ENCODE measurements around the gene PSMC3.
A peak's percentile ranks its signal among the peaks of the same experiment; 100 is the strongest.

Gene PSMC3

DNA sequence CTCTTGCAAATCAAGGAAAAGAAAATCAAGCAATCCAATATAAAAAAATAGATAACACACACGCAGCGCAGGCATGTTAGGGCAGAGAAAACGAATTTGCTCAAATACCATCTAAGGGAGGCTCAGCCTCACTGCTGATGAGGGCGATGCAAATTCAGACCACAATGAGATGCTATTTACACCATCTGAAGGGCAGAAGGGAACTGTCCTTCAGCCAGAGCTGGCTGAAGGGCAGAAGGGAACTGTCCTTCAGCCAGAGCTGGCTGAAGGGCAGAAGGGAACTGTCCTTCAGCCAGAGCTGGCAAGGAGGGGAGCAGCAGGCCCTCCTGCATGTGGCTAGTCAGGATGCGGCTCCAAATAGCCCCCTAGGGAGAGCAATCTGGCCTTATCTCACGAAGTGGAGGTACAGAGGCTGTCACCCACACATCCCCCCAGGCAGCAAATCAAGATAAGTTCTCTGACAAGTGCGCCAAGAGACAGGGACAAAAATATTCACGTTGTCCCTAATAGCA is 25.4 kb downstream of the PSMC3 start:
- ChIA-PET POLR2A (interaction anchor here (0.6 kb wide), 2 partner anchors 122 to 979 kb away, joined by 3 to 6 read pairs; no protein-coding TSS in a partner anchor), CTCF (interaction anchor here (1.0 to 7.0 kb wide), 5 partner anchors 10 to 214 kb away, joined by 3 to 44 read pairs (median 3); partner anchors contain the start of gene SPI1)
- TF ChIP-seq, protein P1, sequence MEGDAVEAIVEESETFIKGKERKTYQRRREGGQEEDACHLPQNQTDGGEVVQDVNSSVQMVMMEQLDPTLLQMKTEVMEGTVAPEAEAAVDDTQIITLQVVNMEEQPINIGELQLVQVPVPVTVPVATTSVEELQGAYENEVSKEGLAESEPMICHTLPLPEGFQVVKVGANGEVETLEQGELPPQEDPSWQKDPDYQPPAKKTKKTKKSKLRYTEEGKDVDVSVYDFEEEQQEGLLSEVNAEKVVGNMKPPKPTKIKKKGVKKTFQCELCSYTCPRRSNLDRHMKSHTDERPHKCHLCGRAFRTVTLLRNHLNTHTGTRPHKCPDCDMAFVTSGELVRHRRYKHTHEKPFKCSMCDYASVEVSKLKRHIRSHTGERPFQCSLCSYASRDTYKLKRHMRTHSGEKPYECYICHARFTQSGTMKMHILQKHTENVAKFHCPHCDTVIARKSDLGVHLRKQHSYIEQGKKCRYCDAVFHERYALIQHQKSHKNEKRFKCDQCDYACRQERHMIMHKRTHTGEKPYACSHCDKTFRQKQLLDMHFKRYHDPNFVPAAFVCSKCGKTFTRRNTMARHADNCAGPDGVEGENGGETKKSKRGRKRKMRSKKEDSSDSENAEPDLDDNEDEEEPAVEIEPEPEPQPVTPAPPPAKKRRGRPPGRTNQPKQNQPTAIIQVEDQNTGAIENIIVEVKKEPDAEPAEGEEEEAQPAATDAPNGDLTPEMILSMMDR (IDR thresholded peaks at IDR 0.05; ENCODE audit: control extremely low read depth, extremely low read depth, low read depth, missing control alignments) = no peak

DNA sequence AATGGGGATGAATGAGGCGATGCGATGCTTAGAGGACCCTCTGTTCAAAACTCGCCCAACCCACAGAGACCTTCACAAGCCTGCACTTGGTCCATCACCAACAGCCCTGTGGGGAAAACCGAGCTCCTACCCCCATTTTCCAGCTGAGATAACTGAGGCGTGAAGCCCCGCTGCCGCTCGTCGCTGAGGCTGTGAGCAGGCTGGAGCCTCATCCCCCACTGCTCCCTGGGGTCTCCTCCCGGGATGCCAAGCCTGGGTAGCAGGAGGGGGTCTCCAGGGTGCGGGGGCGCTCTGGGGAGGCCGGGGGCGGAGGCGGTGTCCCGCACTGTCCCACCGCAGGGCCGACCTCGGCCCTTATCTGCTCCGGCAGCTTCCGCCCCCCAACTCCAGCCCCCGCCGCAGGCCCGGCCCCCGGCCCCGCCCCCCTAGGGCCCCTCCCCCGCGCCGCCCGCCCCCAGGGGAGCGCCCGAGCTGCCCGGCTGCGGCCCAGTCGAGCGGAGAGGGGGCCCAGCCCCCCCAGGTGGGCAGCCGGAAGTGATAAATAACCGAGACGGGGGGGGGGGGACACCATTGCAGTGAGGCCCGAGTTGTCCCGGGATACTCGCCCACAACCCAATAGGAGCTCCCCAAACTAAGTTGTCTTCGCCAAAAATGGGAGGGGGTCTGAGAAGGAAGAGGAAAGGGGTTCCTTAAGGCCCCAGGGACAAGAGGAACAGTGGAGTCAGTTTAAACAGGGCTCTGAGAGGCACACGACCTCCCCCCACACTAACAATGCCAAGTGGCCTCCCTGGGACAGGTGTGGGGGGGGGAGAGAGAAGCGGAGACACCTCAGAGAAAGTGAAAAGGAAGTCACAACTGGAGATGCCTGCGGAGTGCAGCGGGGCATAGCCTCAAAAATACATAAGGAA is 26.1 kb downstream of the PSMC3 start:
- TF ChIP-seq, protein P1 (IDR thresholded peaks at IDR 0.05; ENCODE audit: control extremely low read depth, extremely low read depth, low read depth, missing control alignments) = no peak
- CTCF ChIA-PET = interaction anchor here (0.7 to 7.0 kb wide), 9 partner anchors 10 to 221 kb away, joined by 3 to 44 read pairs (median 3); partner anchors contain the start of gene SPI1
- POLR2A ChIA-PET = interaction anchor here (0.6 to 1.0 kb wide), 4 partner anchors 93 to 978 kb away, joined by 3 to 6 read pairs (median 4); no protein-coding TSS in a partner anchor
- DNase-seq (ENCODE audit: extremely low spot score) = peak; percentile 77

More for the DNA sequence above, 25.4 kb downstream of the PSMC3 start:
- no peak for DNase-seq (ENCODE audit: extremely low spot score)

- POLR2A ChIA-PET = no interaction called here
- CTCF ChIA-PET = interaction anchor here (1.0 to 7.0 kb wide), 7 partner anchors 9 to 139 kb away, joined by 3 to 44 read pairs (median 6); no protein-coding TSS in a partner anchor
- TF ChIP-seq, protein P1 (IDR thresholded peaks at IDR 0.05; ENCODE audit: control extremely low read depth, extremely low read depth, low read depth, missing control alignments) = no peak
- no peak for DNase-seq (ENCODE audit: extremely low spot score)
Observed at GRCh38 chr11:47398551-47398950, 27.7 kb downstream of the PSMC3 start.

DNA sequence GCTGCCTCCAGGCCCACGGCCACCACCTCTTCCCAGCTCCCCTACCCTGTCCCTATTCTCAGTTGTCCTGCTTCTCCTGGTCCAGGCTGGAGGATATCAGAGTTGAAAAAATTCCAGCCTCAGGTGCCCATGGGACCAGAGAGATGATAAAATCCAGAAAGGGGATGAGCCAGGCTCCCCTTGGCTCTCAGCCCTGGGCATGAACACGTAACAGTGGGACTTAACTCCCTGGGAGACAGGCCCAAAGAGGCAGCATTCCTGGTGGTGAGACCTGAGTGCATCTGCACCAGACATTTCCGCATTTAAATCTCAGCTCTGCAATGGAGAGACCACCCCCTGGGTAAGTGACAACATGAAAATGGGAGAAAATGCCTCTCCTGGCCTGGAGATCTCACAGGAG is 28.2 kb downstream of the PSMC3 start:
- DNase-seq (ENCODE audit: extremely low spot score) = no peak
- ChIA-PET POLR2A (no interaction called here), CTCF (interaction anchor here (1.3 to 7.0 kb wide), 4 partner anchors 9 to 24 kb away, joined by 5 to 44 read pairs (median 18); no protein-coding TSS in a partner anchor)
- TF ChIP-seq, protein P1 (IDR thresholded peaks at IDR 0.05; ENCODE audit: control extremely low read depth, extremely low read depth, low read depth, missing control alignments) = no peak

DNA sequence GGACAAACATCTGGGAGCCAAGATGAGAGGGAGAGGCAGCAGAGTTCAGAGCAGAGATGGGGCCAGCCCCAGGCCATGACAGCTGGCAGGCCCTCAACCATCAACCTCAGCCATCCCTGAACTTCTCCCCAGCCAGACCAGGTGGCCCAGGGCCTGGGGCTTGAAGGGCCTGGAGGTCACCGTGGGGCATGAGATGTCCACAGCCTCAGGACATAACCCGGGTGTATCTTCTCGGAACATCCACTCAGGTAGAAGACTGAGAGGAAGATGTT is 30.3 kb downstream of the PSMC3 start:
- CTCF ChIA-PET = no interaction called here
- TF ChIP-seq, protein P1 (IDR thresholded peaks at IDR 0.05; ENCODE audit: control extremely low read depth, extremely low read depth, low read depth, missing control alignments) = no peak
- POLR2A ChIA-PET = no interaction called here
- DNase-seq (ENCODE audit: extremely low spot score) = no peak

DNA sequence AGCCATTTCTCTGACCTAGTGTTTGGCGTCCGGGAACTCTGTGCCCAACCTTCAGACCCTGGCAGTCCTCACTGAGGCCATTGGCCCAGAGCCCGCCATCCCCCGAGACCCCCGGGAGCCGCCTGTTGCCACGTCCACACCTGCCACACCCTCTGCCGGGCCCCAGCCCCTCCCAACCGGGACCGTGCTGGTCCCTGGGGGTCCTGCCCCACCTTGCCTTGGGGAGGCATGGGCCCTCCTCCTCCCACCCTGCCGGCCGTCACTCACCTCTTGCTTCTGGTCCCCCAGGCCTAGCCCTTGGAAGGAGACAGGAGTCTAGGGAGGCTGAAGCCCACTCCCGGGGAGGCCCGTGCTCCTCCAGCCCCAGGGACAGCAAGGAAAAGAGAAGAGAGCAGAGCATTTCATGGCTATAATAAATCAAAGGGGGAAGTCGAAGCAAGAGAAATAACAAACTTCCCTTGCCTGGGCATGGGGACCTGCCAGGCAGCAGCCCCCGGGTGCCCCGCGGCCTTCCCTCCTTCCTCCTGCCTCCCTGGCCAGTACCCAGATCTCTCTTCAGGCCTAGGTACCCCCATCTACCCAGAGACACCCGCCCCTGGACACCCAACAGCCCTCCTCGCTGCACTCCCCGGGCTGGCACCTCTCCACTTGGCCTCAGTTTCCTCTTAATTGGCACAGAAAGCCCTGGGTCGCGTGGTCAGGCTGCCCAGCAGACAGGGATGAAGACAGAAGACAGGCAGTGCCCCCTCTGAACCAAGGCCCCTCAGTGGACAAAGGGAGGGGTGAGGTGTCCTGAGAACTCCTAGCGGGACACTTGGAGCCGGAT is 30.8 kb downstream of the PSMC3 start:
- TF ChIP-seq, protein P1 (IDR thresholded peaks at IDR 0.05; ENCODE audit: control extremely low read depth, extremely low read depth, low read depth, missing control alignments) = no peak
- ChIA-PET POLR2A (no interaction called here), CTCF (interaction anchor here (4.7 to 10.0 kb wide), 2 partner anchors 12 to 23 kb away, joined by 24 to 92 read pairs; partner anchors contain the start of gene SLC39A13)
- DNase-seq (ENCODE audit: extremely low spot score) = no peak
